Mononuclear cell (primary cell): ENCODE data around the gene ACTRT2. TPM values are rescaled to one million over a fixed set of nuclear protein-coding genes. Genes with fewer than 3 reads are reported as not detected.

Experiments used
- H3K27me3 ChIP-seq: 2 replicates; pipeline ENCODE4 v1.6.0; 2011; ENCODE audit warnings: low read length, control low read depth; ENCODE audit not compliant: insufficient read depth
- H3K4me1 ChIP-seq: 2 replicates; pipeline ENCODE4 v1.5.1; 2011; ENCODE audit warnings: mild to moderate bottlenecking, low read length, control low read depth; ENCODE audit not compliant: insufficient read depth
- H3K4me3 ChIP-seq: 2 replicates; pipeline ENCODE4 v1.5.1; 2011; ENCODE audit warnings: mild to moderate bottlenecking, low read length, moderate library complexity
- H3K9me3 ChIP-seq: 2 replicates; pipeline ENCODE4 v1.5.1; 2011; ENCODE audit warnings: low read depth, mild to moderate bottlenecking, control low read depth, low read length
- total RNA-seq: library from RNA; depleted of rRNA; stranded (reverse); fragments of >200 nt; gene quantifications from one replicate; pipeline ENCODE4 v1.2.3, GENCODE V29; 2012

Gene ACTRT2
- total RNA-seq, 1 donor: not detected

DNA sequence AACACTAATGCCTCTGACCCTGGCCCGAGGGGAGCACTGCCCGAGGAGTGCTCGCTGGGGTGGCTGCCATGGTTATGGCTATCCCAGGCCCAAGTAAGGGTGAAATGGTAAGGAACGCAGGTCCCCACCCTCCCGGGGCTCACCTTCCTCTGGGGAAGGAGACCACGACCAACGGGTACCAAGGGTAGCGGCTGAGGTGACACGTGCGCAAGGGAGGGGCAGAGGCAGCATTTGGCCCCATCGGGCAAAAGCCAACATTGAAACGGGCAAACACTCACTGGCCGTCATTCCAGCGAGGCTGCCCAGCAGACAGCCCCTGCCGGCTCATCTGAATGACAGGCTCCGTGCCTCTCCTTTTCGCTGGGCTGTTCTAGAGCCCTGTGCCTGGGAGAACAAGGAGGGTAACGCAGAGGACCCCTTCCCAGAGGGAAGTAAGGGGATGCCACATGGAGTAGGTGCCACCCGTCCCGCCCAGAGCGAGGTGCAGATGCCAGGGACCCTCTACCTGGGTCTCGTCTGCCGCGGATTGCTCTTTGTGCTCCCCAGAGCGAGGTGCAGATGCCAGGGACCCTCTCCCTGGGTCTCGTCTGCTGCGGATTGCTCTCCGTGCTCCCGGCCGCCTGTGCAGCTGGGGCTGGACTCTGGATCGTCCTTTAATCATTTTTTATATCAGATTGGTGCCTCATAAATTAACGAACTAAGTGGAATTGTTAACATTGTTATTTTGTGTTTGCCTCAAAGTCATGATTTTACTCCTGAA, 16.2 kb downstream of the ACTRT2 start:
- Histone ChIP-seq H3K9me3 (no peaks in the 10 kb centered on the region), H3K4me3 (no peak overlapping the region)

DNA sequence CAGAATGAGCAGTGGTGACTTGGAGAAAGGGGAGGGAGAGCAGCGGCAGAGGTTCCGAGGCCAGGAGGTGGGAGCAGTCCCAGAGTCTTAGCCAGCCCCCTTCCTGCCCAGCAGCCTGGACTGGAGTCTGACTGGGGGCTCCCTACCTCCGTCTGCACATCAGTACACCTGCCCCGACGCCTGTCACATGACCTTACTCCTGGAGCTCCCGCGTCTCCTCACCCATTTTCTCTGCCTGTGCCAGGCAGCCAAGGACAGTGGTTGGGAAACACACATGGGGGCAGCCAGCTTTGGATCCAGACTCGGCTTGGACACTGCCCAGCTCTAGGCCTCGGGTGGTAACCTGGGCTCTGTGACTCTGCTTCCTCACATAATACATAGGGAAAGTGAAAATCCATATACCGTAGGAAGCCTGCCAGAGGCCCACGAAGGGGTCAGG, 16.9 kb downstream of the ACTRT2 start:
- H3K9me3 ChIP-seq: no peaks in the 10 kb centered on the region
- peaks cover 3% of the 10 kb centered on the region for H3K4me1 ChIP-seq
- H3K27me3 ChIP-seq: no peaks in the 10 kb centered on the region
- no peak overlapping the region for H3K4me3 ChIP-seq

More for the DNA sequence above, 16.2 kb downstream of the ACTRT2 start:
- H3K27me3 ChIP-seq: no peaks in the 10 kb centered on the region
- peaks cover 3% of the 10 kb centered on the region for H3K4me1 ChIP-seq

DNA sequence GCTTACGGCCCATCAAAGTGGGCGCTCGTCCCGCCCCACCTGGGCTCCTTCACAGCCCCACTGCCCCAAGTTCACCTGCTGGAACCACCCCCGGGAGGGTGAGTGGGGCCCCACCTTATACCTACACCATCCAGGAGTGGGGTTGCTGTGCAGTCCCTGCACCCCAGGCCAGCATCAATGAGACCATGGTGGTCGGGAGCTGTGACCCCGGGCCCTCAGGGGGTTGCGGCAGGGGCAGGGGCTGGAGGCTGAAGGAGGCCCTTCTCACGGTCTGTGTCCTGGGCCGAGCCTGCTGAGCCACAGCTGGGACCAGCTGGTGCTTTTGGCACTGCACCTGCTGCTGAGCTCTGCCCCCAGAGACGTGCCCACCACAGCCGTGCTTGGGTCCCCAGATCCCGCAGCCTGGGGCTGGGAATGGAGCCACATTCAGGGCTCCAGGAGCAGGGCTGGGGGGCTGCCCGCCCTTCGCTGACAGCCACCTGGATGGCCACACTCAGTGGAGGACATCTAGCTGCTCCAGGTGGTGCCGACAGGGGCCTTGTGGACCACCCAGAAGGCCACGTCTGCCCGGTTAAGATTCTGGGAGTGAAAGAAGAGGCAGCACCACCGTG, 17.4 kb downstream of the ACTRT2 start:
- Histone ChIP-seq H3K4me3 (no peak overlapping the region), H3K9me3 (no peaks in the 10 kb centered on the region), H3K27me3 (no peaks in the 10 kb centered on the region), H3K4me1 (peaks cover under 1% of the 10 kb centered on the region)

DNA sequence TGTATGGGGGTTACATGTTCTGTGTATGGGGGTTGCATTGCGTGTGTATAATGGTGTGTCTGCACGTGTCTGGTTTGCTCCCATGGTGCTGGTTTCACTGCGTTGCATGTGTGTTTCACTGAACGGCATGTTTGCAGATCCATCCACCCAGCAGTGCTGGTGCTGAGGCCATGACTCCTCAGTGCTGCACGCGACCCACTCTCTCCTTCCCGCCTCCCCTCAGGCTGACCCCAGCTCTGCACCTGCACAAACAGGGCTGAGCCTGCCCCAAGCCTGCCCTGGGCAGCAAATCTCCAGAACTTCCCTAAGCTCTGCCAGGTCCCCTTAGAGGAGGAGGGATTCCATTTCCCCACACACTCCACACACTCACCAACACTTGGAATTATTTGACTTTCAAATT, 18.7 kb downstream of the ACTRT2 start:
- H3K4me1 ChIP-seq: no peaks in the 10 kb centered on the region
- no peaks in the 10 kb centered on the region for H3K9me3 ChIP-seq
- no peaks in the 10 kb centered on the region for H3K27me3 ChIP-seq
- H3K4me3 ChIP-seq: no peak overlapping the region

DNA sequence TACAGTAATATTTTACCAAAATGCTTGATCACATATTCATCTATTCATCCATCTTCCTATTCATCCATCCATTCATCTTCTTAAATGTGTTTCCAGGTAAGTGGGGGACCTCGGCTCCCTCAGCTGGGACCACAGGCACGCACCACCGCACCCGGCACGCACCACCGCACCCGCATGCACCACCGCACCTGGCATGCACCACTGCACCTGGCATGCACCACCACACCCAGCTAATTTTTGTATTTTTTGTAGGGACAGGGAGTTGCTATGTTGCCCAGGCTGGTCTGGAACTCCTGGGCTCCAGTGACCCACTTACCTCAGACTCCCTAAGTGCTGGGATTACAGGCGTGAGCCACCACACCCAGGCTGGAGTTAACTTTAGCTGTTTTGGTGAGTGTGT, 21.2 kb downstream of the ACTRT2 start:
- H3K27me3 ChIP-seq: no peaks in the 10 kb centered on the region
- no peaks in the 10 kb centered on the region for H3K4me1 ChIP-seq
- H3K4me3 ChIP-seq: no peak overlapping the region
- no peaks in the 10 kb centered on the region for H3K9me3 ChIP-seq

DNA sequence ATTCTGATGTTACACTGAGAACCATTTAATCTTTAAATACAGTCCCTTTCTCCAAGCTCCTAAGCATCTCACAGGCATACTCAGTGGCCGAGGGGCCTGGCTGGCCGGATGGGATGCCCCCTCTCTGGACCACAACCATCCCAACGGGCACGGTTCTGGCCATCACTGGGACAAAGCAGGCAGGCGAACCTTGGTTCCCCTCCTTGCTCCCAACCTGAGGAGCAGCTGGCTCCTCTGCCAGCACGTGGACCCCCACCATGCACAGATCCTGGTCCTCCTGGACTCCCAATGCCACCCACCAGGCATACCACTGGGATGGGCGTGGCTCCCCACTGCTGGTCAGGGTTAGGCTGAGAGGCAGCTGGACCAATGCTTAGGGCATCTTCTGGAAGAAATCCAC, 27.9 kb downstream of the ACTRT2 start:
- H3K4me1 ChIP-seq: no peaks in the 10 kb centered on the region
- no peaks in the 10 kb centered on the region for H3K9me3 ChIP-seq
- no peaks in the 10 kb centered on the region for H3K27me3 ChIP-seq
- no peak overlapping the region for H3K4me3 ChIP-seq

DNA sequence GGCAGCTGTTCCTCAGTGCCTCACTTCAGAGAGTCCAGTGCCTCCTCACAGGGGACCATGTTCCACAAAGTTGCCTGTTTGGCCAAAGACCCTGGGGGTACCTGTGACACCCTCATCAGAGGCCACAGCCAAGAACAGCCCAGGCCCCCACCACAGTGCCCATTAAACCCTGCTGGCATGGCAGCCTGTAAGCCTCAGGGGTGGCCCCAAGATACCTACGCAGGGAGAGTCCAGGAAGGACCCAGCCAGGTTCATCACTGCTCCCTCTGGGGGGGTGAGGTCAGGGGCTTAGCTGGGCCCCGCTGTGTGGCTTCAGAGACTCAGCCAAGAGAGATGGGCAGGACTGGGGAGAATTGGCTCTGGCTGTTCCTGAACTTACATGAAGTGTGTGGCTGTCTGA, 28.6 kb downstream of the ACTRT2 start:
- Histone ChIP-seq H3K4me3 (no peak overlapping the region), H3K9me3 (no peaks in the 10 kb centered on the region), H3K4me1 (no peaks in the 10 kb centered on the region), H3K27me3 (no peaks in the 10 kb centered on the region)

DNA sequence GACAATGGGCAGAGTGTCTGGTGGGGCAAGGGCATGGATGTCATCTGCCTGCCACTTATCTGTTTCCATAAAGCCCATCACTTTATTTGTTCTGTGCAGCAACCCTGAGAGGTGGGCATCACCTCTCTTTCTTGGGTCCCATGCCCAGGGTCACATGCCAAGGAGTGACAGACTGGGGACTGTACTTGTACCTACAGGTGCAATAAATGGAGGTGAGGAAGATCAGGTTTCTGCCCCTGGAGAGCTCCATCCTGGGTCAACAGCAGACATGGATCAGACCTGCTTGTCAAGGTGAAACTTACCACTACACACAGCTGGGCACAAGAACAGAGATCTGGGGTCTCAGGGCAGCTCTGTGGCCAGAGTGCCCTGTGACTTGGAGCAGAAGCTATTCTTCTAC, 29.3 kb downstream of the ACTRT2 start:
- H3K9me3 ChIP-seq: no peaks in the 10 kb centered on the region
- H3K4me3 ChIP-seq: no peak overlapping the region
- no peaks in the 10 kb centered on the region for H3K4me1 ChIP-seq
- H3K27me3 ChIP-seq: no peaks in the 10 kb centered on the region

DNA sequence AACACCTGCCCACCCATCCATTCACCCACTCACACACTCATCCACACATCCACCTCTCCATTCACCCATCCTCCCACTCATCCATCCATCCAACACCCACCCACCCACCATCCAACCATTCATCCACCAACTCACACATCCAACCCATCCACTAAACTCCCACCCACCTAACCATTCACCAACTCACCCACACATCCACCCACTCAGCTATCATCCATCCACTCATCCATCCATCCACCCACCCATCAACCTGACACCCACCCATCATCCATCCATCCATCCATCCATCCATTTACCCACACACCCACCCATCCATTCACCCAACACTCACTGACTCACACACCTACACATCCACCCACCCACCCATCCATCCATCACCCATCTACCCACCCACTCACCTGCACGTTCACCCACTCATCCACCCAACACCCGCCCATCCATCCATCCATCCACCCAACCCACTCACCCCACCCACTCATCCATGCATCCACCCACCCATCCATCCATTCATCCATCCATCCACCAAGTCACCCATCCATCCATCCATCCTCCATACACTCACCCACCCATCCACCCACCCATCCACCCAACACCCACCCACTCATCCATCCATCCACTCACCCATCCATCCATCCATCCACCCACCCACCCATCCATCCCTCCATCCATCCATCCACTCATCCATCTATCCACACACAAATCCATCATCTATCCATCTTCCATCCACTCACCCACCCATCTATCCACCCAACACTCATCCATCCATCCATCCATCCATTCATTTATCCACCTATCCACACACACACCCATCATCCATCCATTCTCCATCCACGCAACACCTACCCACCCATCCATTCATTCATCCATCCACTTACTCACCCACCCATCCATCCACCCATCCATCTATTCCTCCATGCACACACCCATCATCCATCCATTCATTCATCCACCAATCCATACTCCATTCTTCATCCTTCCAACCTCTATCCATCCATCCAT, 30.3 kb downstream of the ACTRT2 start:
- Histone ChIP-seq H3K4me3 (no peak overlapping the region), H3K4me1 (no peaks in the 10 kb centered on the region), H3K27me3 (no peaks in the 10 kb centered on the region), H3K9me3 (no peaks in the 10 kb centered on the region)

DNA sequence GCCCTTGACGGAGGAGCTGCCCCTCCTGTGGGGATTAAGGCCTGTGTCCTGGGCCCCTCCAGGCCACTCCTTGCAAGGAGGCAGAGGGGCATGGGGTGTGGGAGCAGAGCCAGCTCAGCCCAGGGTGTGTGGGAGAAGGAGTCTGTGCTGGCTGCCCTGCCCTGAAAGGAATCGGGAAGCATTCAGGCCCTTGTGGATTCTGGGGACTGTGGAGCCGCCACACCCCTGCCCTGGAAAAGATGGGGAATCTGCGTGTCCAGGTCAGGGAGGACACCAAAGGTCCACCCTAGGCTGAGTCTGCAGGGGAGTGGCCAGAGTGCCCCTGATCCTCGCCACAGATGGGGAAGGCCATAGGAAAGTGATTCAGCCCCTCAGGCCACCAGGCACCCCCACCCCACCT, 31.2 kb downstream of the ACTRT2 start:
- no peaks in the 10 kb centered on the region for H3K9me3 ChIP-seq
- H3K4me1 ChIP-seq: no peaks in the 10 kb centered on the region
- H3K27me3 ChIP-seq: no peaks in the 10 kb centered on the region
- no peak overlapping the region for H3K4me3 ChIP-seq

DNA sequence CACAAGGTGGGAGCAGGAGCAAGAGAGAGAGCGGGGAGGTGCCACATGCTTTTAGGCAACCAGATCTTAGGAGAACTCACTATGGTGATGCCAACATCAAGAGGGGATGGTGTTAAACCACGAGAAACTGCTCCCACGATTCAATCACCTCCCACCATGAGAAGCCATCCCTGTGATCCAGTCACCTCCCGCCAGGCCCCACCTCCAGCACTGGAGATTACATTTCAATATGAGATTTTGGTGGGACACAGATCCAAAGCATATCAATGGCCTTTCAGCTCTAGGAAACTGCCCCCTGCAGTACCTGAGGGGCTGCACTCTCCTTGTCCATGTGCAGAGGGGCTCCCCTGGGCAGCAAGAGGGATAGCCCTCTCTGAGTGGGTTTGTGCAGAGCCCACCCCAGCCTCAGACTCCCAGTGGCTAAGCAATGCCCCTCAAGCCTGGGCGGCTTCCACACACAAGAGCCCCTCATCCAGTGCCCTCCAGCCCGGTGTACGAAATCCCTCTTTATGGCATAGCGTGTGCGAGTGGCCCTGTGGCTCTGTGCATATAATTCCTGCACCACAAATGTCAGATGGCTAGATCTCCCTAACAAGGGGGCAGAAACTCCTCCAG, 32.2 kb downstream of the ACTRT2 start:
- no peaks in the 10 kb centered on the region for H3K27me3 ChIP-seq
- no peak overlapping the region for H3K4me3 ChIP-seq
- H3K4me1 ChIP-seq: no peaks in the 10 kb centered on the region
- H3K9me3 ChIP-seq: no peaks in the 10 kb centered on the region

DNA sequence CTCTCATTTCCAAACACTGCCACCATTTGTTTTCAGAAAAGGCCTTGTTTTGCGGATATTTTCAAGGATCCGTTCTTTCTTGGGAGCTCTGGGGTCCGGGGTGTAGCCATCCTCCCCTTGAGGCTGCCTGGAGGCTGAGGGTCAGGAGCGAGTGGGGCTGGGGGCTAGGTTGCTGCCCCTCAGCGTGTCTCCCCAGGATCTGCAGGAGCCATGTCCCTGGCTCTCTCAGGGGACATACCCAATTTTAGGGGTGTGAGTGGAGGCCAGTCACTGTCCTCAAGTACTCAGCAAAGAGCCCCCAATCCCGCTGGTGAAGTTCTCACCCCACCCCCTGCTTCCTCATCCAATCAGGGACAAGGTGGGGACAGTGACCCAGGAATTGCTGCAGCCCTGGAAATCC, 32.7 kb downstream of the ACTRT2 start:
- Histone ChIP-seq H3K27me3 (no peaks in the 10 kb centered on the region), H3K4me3 (no peak overlapping the region), H3K9me3 (no peaks in the 10 kb centered on the region), H3K4me1 (no peaks in the 10 kb centered on the region)

DNA sequence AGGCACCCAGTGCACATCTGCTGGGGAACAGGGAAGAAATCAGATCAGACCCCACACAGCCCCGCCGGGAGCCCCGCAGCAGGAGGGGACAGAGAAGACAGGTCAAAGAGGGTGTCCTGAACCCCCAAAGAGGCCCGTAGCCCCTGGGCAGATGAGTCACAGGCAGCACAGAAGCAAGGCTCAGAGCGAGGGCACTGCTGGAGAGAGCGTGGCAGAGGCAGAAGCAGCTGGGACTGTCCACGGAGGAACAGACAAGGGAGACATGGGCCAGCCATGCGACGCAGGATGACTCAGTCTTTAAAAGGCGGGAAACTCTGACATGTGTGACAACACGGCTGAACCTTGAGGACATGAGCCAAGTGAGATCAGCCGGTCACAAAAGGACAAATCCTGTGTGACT, 33.2 kb downstream of the ACTRT2 start:
- Histone ChIP-seq H3K4me1 (no peaks in the 10 kb centered on the region), H3K27me3 (no peaks in the 10 kb centered on the region), H3K9me3 (no peaks in the 10 kb centered on the region), H3K4me3 (no peak overlapping the region)

DNA sequence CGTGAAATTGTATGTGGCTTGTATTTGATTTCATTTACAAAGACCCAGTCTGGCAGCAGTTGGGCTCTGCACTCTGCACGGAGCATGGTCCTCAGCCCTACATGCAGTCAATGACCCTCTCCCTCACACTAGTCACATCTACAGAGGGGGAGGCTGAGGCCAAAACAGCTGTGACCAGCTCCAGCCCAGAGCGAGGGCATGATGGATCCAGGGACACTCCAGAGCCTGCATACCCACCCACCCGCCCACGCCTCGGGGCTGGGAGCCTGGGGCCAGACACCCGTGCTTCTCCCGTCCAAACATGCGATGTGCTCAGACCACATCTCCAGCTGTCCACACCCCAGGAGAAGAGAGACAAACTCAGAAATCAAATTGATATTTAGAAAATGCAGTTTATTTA, 33.8 kb downstream of the ACTRT2 start:
- Histone ChIP-seq H3K4me1 (no peaks in the 10 kb centered on the region), H3K9me3 (no peaks in the 10 kb centered on the region), H3K27me3 (no peaks in the 10 kb centered on the region), H3K4me3 (no peak overlapping the region)

DNA sequence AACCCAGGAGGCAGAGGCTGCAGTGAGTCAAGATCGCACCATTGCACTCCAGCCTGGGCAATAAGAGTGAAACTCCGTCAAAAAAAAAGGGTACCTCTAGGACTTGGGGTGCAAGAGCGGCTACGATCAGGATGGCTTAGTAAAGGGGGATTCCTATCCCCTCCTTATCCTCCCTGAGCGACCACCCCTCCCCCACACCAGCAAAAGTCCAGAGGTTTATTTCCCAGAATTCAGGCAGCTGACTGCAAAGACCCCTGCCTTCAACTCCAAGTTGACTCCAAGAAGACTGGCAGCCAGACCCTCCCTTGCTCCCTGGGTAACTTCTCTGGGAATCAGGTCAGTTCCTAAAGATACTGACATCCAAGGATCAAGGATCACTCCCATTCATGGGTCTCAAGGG, 35.4 kb downstream of the ACTRT2 start:
- no peaks in the 10 kb centered on the region for H3K4me1 ChIP-seq
- no peak overlapping the region for H3K4me3 ChIP-seq
- no peaks in the 10 kb centered on the region for H3K27me3 ChIP-seq
- no peaks in the 10 kb centered on the region for H3K9me3 ChIP-seq
